NCI-H748 (cell line): ENCODE data around the gene CCDC170.
"Not testable (repeated sequence)": the region's sequence is repeated elsewhere in the genome, so short reads cannot be mapped to it uniquely, and the experiment has no call there.

Experiments used
- DNase-seq: peaks from one replicate; lab custom pipeline; 2025; ENCODE audit not compliant: unreplicated experiment; lab: John Stamatoyannopoulos, UW

The CCDC170 gene, protein sequence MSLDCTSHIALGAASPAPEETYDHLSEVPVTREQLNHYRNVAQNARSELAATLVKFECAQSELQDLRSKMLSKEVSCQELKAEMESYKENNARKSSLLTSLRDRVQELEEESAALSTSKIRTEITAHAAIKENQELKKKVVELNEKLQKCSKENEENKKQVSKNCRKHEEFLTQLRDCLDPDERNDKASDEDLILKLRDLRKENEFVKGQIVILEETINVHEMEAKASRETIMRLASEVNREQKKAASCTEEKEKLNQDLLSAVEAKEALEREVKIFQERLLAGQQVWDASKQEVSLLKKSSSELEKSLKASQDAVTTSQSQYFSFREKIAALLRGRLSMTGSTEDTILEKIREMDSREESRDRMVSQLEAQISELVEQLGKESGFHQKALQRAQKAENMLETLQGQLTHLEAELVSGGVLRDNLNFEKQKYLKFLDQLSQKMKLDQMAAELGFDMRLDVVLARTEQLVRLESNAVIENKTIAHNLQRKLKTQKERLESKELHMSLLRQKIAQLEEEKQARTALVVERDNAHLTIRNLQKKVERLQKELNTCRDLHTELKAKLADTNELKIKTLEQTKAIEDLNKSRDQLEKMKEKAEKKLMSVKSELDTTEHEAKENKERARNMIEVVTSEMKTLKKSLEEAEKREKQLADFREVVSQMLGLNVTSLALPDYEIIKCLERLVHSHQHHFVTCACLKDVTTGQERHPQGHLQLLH

DNA sequence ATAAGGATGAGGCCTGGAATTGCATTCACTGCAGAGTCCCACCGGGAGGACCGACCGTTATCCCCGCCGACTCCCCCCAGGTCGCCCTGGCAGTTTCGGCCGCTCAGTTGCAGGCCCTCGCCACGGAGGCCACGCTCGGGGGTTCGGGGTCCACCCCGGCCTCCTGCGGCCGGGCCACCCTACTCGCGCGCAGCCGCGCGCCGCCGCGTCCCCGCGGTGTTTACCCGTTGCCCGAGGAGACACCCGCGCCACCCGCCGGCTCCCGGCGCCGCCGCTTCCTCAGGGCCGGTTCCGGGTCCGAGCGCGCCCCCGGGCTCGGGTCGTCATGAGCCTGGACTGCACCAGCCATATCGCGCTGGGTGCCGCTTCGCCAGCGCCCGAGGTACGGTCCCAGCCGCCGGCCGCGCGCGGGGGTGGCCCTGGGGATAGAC, at the start of gene CCDC170:
Gene CCDC170, plus strand, starts transcription at position 214 of the 431 bp plus-strand sequence. Its CDS starts 112 bp downstream, at position 326.
- DNase-seq = peak; percentile 64

DNA sequence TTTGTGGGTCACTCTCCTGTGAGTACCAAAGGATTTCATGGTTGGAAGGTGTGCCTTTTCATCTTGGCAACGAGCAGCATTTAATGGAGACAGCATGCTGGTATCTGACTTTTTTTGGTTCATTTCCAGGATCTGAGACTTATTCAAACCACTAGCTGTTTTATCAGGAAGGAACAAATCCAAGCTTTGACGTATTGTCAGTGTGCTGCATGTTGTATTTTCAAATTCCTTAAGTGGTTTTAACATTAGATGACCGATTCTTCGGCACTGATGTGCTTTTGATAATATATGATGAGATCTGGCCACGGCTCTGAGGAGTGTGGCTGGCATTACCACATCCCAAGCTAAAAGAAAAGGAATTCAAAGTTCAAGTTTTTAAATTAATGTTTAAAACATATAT, 48.3 kb upstream of the CCDC170 start:
- no peak for DNase-seq

DNA sequence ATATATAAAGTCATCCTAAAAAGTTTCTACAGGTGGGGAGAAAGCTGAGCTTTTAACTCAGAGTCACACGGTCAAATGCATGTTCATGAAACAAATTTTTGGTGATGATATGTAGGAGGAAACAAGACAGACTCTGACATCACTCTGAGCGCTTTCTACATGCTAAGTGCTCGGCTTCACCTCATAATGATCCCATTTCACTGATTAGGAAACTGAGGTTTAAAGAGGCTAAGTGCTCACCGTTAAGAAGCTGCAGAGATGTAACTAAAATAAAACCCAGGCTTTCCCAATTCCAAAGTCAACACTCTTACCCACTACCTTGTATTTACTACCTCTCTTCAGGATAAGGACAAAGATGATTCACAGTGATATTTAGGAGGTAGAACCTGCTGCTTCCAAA, 46.6 kb upstream of the CCDC170 start:
- no peak for DNase-seq

DNA sequence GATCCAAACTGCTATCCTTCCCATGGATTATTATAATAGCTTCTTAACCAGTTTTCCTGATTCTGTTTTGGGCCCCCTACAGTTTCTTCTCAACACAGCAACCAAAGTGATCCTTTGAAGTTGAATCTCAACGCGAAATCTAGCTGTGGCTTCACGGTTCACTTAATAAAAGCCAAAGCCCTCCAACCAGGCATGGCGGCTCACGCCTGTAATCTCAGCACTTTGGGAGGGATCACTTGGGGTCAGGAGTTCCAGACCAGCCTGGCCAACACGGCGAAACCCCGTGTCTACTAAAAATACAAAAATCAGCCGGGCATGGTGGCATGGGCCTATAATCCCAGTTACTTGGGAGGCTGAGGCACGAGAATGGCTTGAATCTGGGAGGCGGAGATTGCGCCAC, 45.2 kb upstream of the CCDC170 start:
- DNase-seq = no peak

DNA sequence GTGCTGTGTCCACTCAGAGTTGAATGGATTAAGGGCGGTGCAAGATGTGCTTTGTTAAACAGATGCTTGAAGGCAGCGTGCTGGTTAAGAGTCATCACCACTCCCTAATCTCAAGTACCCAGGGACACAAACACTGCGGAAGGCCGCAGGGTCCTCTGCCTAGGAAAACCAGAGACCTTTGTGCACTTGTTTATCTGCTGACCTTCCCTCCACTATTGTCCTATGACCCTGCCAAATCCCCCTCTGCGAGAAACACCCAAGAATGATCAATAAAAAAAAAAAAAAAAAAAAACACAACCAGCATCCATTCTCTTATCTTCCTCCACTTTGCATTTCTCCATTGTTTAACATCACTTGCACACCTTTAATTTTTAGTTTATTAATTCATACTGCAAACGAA, 42.9 kb upstream of the CCDC170 start:
- DNase-seq = not testable (repeated sequence)

DNA sequence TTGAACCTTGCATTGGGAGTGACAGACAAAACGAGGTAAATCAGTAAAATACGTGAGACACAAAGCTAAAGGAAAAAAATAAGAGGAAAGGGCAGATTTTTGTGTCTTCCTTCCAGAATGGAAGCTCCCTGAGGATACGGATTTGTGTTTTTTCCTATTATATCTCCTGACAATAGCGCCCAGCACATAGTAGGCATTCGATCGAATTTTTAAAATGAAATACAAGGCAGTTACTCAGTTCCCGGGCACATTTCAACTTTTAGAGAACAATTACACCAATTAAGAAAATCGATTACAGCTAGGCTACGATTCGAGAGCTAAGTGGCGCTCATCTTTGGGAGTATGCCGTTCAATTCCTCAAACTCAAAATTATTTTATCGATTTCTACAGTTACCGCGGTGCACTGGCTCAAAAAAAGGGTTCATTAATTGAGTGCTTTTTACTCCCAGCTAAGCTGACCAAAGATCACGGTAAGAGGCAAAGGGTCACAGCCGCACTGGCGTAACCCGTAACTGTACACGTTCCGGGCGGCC, 42.3 kb upstream of the CCDC170 start:
- DNase-seq = peak; percentile 38

DNA sequence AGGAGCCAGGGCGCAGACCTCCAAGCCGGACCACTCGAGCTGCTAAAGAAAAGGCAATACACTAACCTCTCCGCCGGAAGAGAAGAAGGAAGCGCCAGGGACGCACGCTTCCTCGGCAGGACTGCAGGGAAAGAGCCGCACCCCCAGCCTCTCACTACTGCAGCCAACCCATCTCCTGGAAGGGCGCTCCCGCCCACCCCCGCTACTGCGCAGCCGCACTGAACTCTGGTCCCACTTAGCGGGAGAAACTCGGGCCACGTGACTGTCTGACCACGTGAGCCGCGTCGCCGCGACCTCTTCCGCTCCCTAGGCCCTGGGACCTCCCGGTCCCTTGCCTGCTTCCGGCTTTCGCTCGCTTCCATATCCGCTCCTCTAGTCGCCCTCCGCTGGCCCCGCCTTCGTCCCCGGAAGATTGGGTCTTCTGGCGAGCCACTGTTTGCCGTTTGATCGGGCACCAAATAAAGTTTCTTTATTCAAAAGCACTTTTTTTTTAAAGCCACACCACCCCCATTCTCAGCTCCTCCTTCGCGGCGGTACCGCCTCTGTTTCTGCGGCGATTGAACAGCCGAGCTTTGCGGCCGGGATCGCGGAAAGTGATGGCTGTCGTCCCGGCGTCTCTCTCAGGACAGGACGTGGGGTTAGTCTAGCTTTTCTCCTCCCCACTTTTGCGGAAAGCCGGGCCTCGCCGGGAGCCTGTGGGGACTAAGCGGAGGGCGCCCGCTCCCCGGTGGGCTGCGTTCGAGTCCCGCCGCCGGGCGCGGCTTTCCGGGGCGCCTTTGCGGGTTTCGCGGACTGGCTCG, 41.7 kb upstream of the CCDC170 start, which contains the start of gene RMND1:
Gene RMND1, minus strand, starts transcription at position 177 of the 800 bp plus-strand sequence. CDS start 6,315 bp downstream, outside the sequence.
- peak; percentile 100 for DNase-seq

DNA sequence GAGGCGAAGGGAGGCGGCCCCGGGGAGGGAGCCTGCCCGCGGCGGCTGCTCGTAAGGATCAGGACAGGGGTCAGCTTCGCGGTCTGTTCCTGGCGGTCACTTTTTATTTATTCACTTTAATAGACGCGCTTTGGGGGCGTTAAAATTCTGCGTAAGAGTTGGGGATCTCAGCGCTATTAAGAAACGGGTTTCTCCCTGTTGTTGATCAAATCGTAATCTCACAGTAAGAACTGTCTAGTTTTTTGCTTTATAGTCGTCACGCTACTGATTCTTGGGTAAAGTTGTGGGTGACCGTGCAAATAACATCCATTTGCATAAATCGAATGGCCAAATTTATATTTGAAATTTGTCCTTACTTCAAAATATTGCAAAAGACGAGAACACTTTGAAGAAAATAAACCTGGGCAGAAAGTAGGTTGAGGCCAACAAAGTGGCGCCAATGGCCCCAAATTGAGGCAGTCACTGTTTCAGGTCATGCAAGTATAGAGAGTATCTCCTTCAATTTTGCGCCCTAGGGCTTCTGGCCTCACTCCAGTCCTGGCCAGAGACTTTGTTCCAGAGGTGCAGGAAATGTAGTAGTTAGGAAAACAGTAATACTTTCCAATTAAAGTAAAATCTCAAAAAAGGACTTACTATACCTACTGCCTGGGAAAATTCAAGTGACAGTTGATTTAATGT, 40.9 kb upstream of the CCDC170 start:
- DNase-seq = peak; percentile 40

DNA sequence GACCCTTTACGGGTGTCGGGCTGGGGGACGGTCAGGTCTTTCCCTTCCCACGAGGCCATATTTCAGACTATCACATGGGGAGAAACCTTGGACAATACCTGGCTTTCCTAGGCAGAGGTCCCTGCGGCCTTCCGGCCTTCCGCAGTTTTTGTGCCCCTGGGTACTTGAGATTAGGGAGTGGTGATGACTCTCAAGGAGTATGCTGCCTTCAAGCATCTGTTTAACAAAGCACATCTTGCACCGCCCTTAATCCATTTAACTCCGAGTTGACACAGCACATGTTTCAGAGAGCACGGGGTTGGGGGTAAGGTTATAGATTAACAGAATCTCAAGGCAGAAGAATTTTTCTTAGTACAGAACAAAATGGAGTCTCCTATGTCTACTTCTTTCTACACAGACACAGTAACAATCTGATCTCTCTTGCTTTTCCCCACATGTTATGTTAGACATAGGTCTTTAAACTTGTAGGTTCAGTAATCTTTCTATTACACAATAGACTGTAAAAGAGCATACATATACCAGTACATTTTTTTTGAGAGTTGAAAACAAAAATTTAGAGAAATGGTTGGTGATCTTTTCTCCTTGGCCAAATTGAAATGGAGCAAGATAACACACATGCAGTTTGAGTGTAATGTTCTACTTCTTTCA, 37.9 kb upstream of the CCDC170 start:
- DNase-seq = not testable (repeated sequence)

DNA sequence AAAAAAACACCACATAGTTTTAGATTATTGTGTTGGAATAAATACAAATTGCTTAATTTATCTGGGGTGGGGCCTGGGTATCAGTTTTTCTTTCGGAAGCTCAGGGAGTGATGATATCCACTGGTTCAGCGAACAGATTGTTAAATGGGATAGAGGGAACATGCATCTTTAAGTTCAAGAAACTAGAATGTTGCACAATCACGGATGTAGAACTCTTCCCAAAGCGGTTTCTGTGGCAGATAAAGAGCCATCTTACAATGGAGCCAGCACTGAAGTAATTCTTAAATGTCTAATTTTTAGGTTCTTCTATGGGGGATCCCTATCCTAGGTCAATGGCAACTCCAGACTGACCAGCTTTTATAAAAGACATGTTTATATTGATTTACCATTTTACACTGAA, 32.1 kb upstream of the CCDC170 start:
- DNase-seq = no peak

DNA sequence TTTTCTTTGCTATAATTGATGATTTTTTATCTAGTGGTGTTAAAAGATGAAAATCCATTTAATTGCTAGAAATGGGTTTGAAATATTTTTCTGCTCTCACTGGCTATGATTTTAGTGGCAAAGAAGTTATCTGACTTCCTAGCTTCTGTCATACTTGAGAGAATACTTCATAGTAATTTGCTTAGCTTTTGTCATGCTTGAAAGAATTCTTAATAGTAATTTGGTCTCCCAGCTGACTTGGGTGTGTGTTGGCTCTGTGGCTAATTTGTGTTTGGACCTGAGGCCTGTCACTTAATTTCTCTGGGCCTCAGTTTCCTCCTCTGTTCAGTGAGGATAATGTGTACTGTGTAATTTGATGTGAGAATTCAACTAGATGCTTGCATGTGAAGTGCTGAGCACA, 29.1 kb upstream of the CCDC170 start:
- no peak for DNase-seq

DNA sequence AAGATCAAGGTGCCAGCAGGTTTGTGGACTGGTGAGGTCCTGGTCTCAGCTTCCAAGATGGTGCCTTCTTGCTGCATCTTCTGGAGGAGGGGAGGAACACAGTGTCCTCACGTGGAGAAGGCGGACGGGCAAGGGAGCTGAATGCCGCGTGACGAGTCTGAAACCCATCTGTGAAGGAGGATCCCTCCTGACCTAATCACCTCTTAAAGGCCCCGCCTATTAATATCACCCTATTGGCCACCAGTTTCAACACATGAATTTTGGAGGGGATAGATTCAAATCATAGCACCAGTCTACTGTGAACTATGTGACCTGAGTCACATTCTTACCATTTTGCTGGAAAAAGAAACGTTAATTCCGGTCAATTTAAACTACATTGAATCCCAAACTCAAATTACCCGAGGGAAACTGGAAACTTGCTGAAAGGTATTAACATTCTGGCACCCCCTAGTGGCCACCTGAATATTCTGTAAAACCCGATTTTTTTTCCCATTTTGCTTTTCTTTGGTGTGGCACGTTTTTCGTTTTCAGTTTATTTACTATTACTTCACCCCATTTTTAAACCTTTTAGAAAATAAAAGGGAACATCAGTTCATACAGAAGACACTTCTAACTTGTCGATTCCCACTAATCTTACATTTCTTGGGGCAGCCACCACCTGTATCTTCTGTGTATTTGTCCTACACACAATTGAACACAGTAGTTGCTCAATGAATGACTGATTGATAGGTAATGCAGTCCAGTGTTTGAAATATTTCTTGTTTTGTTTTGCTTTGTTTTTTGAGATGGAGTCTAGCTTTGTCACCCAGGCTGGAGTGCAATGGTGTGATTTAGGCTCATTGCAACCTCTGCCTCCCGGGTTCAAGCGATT, 17.9 kb upstream of the CCDC170 start:
- peak; percentile 54 for DNase-seq

DNA sequence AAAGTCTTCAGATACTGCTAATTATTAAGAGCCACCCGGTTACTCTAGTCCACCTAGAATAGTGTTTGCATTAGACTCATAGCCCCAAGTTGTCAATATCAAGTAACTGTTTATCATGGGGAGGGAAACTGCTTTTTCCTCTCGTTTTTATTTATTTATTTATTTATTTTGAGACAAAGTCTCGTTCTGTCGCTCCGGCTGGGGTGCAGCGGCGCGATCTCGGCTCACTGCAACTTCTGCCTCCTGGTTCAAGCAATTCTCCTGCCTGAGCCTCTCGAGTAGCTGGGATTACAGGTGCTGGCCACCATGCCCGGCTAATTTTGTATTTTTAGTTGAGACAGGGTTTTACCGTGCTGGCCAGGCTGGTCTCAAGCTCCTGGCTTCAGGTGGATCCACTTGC, 16.1 kb upstream of the CCDC170 start:
- no peak for DNase-seq

DNA sequence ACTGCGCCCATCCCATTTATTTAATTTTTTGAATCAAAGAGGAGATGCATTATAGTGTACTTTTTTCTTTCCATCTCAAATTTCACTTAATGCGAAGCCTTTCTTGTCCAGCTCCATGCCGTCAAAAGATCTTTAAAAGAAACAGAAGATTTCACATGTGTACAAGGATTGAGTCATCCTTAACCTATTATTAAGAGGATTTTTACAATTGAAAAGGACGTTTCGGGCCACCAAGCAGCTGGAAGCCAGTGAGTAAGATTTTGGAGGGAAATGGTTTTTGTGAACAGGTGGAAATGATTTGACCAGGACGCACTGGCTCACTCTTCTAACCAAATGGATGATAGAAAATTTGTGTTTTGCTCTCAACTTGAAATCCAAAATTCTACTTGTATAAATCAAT, 15.1 kb upstream of the CCDC170 start:
- no peak for DNase-seq

DNA sequence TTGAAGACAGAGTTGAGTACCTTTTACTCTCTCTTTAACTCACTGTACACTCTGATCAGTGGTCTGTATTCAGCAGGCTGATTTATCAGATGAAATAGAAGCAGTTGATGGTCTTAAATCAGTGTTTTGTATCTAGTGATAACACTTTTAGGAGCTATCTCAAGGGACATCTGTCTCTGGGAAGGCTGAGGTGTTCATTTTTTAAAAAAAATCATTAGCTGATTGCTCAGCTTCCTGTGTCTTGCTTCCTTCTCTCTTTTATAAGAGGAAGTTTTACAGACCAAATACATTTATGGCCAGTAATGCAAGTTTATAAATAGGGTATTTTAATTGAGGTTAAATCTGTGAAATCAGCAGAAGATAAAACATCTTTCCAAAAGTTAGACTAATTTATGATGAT, 12.0 kb upstream of the CCDC170 start:
- no peak for DNase-seq

DNA sequence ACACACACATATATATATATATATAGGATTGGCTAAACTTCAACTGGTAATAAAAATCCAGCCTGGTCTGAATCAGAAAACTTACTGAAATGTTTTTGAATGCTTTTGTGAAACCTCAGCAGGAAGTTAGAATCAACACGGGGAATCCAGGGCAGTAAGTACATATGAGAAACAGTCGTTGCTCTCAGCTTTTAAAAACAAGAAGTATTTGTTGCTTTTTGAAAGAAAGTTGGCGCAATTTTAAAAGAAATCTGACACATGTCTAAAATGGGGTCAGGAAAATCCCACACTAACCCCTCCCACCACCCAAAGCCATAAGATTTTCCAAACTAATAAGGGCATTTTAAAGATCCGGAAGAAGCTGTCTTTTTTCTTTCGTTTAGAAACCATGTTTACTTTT, 11.5 kb upstream of the CCDC170 start:
- no peak for DNase-seq

DNA sequence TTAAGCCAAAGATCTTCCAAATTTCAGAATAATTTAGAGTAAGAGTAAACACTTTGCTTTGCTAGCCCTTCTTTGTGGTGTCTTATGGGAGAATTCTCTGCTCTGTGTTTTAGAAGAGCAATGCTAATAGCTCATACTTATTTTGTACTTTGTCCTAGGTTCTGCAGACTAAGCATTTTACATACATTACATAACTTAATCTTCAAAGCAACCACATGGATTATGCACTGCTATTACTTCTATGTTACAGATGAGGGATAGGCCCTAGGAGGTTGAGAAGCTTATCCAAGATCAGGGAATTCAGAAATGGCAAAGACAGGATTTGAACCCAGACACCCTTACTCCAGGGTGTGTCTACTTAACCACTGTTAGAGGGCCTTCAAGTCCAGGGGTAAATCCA, 9.8 kb upstream of the CCDC170 start:
- DNase-seq = no peak

DNA sequence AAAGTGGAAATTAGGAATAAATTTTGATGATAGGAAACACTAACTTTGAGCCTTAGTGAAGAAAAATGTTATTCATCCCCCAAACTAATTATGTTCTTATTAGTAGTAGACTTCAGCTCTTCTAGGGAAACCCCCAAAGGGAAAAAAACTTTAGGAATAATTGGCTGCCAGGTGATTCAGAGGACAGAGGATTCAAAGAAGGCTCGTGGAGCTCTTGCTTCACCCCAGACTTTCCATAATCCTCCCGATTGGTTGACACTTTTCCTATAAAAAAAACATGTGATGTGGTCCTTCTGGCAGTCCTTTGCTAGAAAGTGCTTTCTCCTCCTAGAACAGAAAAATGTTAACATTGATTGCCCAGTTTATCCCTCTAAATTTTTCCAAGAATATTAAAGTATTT, 5.6 kb upstream of the CCDC170 start:
- DNase-seq = no peak

DNA sequence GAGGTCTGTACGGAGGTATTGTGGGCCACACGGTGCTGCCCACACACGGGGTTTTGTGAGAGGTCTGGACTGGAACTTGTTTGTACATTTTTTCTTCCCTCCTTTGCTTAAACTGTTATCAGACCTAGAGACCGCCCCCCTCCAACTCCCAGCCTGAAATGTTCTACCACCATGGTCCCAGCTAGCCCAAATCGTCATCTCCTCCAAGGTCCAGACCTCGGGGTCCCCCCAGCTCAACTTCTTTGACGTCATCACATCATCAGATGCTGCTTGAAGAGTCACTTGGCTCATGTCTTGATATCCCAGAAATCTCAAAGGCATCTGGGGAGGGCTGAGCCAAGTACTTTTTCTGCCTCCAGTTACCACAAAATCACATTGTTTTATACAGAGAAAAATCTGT, 2.8 kb upstream of the CCDC170 start:
- DNase-seq = no peak
